MM.1S (cell line): ENCODE results near the gene SLC39A8.

Source experiments
- CTCF ChIP-seq: fragments of 300-600 bp; sonication (generic); IDR thresholded peaks from 2 replicates; pipeline ENCODE4 v1.5.1; 2016; ENCODE audit warnings: antibody characterized with exemption, low read length, mixed read lengths
- EZH2 ChIP-seq: fragments of 300-600 bp; sonication (generic); optimal IDR thresholded peaks from 2 replicates; pipeline ENCODE3; 2017; ENCODE audit warnings: low read depth, mild to moderate bottlenecking, antibody characterized with exemption, low read length, mixed read lengths
- EZH2phosphoT487 ChIP-seq: fragments of 300-600 bp; sonication (generic); IDR thresholded peaks from 2 replicates; pipeline ENCODE4 v1.6.1; 2018; ENCODE audit warnings: antibody characterized with exemption, low read length

GRCh38 chr4:102218656-102219055 lies 126.6 kb downstream of the SLC39A8 start:
- TF ChIP-seq CTCF (no peak), EZH2 (no peak), EZH2phosphoT487 (no peak)
